ENCODE results near the gene ENTPD1.

ENTPD1 gene

GRCh38 chr10:95784279-95784913 lies 28.4 kb downstream of the ENTPD1 start:
- TF ChIP-seq ZFX (IDR thresholded peaks at IDR 0.05; ENCODE audit: borderline replicate concordance): no peak
- no peak for TF ChIP-seq CTCF (IDR thresholded peaks at IDR 0.05)
- no peak overlapping the region for H3K27ac ChIP-seq

DNA sequence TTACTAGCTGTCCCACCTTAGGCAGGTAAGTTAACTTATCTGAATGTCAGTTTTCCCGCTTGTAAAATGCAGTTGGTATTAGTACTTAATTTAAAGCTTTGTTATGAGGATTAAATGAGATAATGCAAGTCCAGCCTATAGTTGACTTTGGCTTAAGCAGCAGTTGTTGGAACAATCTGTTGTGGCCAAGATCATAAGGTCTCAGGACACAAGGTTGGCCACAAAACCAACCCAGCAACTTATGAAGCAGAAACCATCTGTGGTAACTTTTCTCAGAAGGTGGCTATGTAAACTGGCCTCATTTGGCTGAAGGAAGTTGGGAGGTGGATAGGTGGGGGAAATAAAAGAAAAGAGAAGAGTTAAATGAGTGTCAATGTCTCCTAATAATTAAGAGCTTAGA lies 29.4 kb downstream of the ENTPD1 start:
- TF ChIP-seq ZFX (IDR thresholded peaks at IDR 0.05; ENCODE audit: borderline replicate concordance) (no peak), CTCF (IDR thresholded peaks at IDR 0.05) (no peak)

GRCh38 chr10:95785942-95786669 lies 30.1 kb downstream of the ENTPD1 start:
- no peak for TF ChIP-seq ZFX (IDR thresholded peaks at IDR 0.05; ENCODE audit: borderline replicate concordance)
- no peak for TF ChIP-seq CTCF (IDR thresholded peaks at IDR 0.05)
- H3K27ac ChIP-seq: no peak overlapping the region

More for the DNA sequence above, 29.4 kb downstream of the ENTPD1 start:
- H3K27ac ChIP-seq: no peak overlapping the region

- no peak overlapping the region for H3K27ac ChIP-seq
- TF ChIP-seq CTCF (IDR thresholded peaks at IDR 0.05) (no peak), ZFX (IDR thresholded peaks at IDR 0.05; ENCODE audit: borderline replicate concordance) (no peak)
These were observed 31.5 kb downstream of the ENTPD1 start for GRCh38 chr10:95787447-95787846.

GRCh38 chr10:95788830-95789229 lies 32.9 kb downstream of the ENTPD1 start:
- H3K27ac ChIP-seq: no peak overlapping the region
- no peak for TF ChIP-seq ZFX (IDR thresholded peaks at IDR 0.05; ENCODE audit: borderline replicate concordance)
- no peak for TF ChIP-seq CTCF (IDR thresholded peaks at IDR 0.05)

- H3K27ac ChIP-seq: no peak overlapping the region
- TF ChIP-seq CTCF (IDR thresholded peaks at IDR 0.05): no peak
- no peak for TF ChIP-seq ZFX (IDR thresholded peaks at IDR 0.05; ENCODE audit: borderline replicate concordance)
These were observed 33.9 kb downstream of the ENTPD1 start for GRCh38 chr10:95789902-95790301.

DNA sequence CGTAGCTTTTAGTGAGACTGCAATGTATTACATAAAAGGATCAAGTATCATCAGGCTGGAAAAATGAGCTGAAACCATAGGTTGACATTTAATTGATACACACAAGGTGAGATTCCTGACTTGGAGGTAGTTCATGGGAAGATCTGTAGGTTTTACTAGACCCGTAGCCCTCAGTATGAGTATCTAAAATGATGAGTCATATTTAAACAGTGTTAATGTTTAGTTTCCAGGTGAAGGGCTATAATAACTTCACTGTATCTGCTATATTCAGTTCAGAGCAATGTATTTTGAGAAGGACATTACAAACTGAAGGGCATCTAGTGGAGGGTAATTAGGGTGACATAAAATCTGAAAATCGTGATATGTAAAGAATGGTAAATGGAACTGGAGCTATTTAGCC lies 35.0 kb downstream of the ENTPD1 start:
- no peak overlapping the region for H3K27ac ChIP-seq
- no peak for TF ChIP-seq ZFX (IDR thresholded peaks at IDR 0.05; ENCODE audit: borderline replicate concordance)
- no peak for TF ChIP-seq CTCF (IDR thresholded peaks at IDR 0.05)
